Fibroblast of skin of right biceps (primary cell): ENCODE measurements around the gene MIA2.
"Not testable (repeated sequence)": the region's sequence is repeated elsewhere in the genome, so short reads cannot be mapped to it uniquely, and the experiment has no call there.

Experiments used
- DNase-seq: peaks from one replicate; pipeline ENCODE4 v3.0.0-alpha.2; 2013

MIA2 gene

DNA sequence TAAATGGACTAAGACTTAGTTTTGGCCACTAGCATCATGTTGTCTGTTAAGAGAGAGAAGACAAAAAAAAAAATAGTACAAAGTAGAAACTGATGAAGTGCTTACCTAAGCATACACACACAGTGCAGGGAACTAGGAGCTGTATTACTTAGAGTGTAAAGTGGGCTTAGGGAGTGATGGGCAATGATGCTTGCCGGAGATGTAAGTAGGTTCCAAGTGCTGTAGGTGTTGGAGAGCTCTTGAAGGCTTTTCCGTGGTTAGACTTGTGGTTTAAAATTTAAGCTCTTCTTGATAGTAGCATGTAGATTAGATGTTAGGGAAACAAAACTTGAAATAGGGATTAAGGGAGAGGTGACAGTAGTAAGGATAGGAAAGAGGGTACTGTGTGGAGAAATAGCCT, 34.7 kb downstream of the MIA2 start:
- peak; percentile 6 for DNase-seq

DNA sequence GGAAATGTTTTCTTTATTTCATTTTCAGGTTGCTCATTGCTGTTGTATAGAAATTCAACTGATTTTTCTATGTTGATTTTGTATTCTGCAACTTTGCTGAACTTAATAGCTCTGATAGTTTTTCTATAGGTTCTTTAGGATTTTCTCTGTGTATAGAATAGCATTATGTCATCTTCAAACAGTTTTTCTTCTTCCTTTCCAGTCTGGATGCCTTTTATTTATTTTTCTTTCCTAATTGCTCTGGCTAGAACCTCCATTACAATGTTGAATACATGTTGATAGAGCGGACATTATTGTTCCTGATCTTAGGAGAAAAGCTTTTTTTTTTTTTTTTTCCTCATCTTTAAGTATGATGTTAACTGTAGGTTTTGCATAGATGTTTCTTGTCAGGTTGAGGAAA, 39.2 kb downstream of the MIA2 start:
- no peak for DNase-seq

GRCh38 chr14:39275395-39275794, 41.7 kb downstream of the MIA2 start:
- DNase-seq = no peak

- DNase-seq = no peak
These were observed 42.3 kb downstream of the MIA2 start for GRCh38 chr14:39276005-39276404.

DNA sequence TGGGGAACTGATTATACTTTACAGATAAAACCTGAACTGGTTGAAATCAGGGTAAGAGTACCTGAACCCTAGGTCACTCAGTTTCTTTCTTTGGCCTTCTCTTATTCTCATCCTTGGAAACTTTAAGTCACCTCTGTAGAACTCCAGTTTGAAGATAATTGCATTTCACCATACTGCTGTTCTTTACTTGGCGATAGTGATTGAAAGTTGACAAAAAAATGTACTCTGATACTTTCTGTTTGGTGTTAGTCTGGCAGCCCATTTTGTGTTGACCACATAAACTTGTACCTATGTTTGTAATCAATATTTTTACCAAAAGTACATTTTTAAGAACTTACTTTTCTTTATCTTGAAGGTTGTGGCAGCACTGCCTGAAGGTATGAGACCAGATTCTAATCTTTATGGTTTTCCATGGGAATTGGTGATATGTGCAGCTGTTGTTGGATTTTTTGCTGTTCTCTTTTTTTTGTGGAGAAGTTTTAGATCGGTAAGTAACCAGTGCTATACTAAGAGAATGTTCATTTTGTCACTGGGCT, 42.9 kb downstream of the MIA2 start:
- DNase-seq = no peak

- DNase-seq = no peak
These were observed 45.8 kb downstream of the MIA2 start for GRCh38 chr14:39279515-39279914.

GRCh38 chr14:39280678-39281077, 47.0 kb downstream of the MIA2 start:
- DNase-seq = not testable (repeated sequence)

DNA sequence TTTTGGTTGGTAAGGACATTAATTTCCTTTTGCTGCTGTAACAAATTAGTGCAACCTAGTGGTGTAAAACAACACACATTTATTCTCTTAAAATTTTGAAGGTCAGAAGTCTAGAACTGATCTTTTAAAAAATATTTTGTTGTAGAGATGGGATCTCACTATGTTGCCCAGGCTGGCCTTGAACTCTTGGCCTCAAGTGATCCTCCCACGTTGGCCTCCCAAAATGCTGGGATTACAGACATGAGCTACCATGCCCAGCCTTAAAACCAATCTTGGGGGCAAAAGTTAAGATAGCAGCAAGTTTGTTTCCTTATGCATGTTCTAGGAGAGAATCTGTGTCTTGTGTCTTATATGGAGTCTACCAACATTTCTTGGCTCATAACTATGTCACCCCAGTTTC, 55.8 kb downstream of the MIA2 start:
- DNase-seq = no peak

GRCh38 chr14:39291701-39292100, 58.0 kb downstream of the MIA2 start:
- DNase-seq = no peak

- DNase-seq = no peak
These were observed 59.9 kb downstream of the MIA2 start for GRCh38 chr14:39293629-39294028.

DNA sequence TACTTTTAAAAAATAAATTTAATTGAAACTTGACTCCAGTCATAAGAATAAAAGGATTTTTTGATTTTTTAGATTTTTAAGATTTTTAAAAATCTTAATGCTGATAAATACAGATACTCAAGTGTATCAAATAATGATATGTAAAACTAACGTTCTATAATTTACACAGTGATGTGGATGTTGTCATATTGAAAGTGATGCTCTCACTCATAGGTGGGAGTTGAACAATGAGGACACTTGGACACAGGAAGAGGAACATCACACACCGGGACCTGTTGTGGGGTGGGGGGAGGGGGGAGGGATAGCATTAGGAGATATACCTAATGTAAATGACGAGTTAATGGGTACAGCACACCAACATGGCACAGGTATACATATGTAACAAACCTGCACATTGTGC, 66.7 kb downstream of the MIA2 start:
- DNase-seq = not testable (repeated sequence)

- peak; percentile 1 for DNase-seq
These were observed 68.6 kb downstream of the MIA2 start for GRCh38 chr14:39302124-39302810.

DNA sequence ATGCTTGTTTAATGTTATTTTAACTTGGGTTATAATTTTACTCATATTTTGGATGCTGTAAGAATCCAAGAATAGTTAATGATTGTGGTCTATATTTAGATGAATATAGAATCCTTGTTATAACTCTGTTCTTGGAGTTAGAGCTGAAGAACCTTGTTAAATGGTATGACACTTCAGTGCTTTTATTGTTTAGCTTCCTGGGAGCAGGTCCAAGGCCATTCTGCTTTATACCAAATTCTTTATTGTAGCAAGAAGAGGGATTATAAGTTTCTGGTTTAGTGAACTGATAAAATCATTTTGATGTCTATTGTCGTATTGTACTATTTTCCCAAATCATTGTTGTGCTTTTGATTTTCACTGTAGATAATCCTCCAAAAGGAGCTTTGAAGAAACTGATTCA, 69.4 kb downstream of the MIA2 start:
- no peak for DNase-seq

GRCh38 chr14:39307815-39308214, 74.1 kb downstream of the MIA2 start:
- no peak for DNase-seq

DNA sequence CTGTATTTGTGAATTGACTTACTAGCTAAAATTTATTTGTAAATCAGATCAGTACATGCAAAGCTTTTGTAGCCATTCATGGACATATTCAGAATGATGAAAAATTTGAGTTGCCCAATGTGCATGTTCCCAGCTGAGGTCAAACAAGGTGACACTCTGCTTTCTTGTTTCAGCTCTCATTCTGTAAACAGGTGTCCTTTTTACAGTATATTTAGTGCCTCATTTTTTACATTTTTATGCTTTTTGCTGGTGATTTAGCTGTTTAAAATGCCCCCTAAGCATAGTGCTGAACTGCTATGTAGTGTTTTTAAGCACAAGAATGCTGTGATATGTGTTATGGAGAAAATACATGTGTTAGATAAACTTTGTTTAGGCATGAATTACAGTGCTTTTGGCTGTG, 76.3 kb downstream of the MIA2 start:
- DNase-seq = no peak

DNA sequence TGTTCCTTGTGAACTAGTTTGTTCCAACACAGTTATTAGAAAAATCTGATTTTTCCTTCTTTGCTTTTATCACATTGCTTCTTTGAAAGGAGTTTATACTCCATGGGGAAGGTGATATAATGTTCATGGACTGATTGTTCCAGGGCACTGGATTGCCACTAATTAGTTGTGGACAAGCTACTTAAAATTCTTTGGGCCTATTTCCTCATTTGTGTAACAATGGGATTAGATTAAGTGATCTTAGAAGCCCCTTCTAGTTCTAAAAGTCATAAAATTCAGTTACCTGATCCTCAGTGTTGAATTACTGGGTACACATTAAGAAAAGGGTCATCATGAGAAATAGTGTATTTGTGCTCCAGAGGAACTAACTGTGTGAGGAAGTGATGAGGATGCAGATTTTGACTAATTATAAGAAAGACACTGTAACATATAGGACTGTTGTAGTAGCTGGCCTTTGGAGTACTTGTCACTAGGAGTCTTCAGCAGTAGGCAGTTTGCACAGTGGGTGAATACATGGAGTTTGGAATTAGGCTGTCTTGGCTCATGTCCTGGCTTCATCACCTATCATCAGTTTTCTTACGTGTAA, 82.2 kb downstream of the MIA2 start:
- no peak for DNase-seq

DNA sequence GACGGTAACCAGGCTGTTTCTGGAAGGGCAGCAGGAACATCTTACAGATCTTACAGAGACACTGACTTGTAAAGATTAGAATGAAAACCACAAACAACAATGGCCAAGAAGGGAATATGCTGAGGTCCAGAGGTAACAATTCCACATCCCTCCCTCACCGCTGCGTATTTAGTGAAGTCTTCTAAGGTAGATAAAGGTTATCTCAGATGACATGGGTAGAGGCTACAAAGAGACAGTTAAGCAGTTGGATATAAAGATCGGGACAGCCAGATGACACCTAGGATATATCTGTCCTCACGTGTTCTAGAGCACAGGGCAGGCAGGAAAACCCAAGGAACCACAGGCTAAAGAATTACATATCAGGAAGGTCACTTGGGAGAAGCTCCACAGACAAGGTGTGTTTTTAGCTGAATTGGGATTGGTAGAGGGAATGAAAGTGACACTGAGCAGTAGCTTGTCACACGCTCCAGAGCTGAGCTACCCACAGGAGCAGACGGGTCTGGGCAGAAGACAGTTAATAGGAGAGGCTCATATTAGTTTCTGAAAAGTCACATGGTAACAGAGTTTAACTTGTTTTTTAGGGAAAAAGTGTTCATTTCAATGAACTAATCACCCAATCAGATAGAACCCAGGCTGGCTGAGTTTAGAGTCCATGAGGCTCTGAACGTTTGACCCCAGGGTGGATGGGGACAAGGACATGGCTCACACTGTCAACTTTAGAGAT, 83.3 kb downstream of the MIA2 start:
- no peak for DNase-seq

- no peak for DNase-seq
These were observed 84.9 kb downstream of the MIA2 start for GRCh38 chr14:39318574-39318973.

GRCh38 chr14:39319381-39319780, 85.7 kb downstream of the MIA2 start:
- no peak for DNase-seq

- DNase-seq = no peak
These were observed 86.6 kb downstream of the MIA2 start for GRCh38 chr14:39320318-39320717.

DNA sequence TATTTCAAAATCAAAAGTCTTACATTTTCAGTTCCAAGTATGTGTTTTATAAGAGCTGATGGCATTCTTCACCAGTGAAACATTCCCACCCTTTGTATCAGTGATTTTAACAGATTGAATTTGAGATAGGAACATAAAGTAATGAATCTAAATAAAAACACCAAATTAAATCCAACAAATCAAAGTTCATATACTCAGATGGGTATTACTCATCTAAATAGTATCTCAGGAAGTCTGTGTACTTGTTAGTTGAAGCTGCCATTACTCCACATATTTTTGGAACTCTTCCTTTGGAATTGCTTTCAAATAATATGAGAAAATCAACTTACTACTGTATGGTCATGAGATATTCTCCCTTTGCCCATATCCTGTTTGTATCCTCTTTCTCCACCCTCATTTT, 89.1 kb downstream of the MIA2 start:
- DNase-seq = peak; percentile 18

DNA sequence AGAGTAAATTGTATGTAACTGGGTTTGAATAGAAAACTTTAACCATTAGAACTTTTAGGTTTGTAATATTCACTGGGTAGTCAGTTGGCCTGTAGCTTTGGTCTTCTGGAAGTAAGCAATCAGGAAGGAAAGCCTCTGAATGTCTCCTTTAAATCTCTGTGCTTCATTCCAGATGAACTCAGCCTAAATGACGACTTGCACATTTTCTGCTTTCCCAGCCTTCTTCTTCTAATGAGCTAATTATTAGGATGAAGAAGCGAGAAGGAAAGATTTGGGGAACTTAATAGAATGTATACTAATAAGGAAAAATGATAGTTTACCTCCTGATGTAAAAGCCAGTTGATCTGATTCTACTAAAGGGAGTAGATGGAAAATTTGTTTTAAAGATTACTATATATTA, 90.4 kb downstream of the MIA2 start:
- no peak for DNase-seq

- DNase-seq = no peak
These were observed 105.3 kb downstream of the MIA2 start for GRCh38 chr14:39339003-39339402.

- DNase-seq = not testable (repeated sequence)
These were observed 107.4 kb downstream of the MIA2 start for GRCh38 chr14:39341126-39341525.
